Ovary (tissue), 9 donors: Measurements from ENCODE around the gene L3MBTL1. TPM values are rescaled to one million over a fixed set of nuclear protein-coding genes. Genes with fewer than 3 reads are reported as not detected.

Source experiments
- DNase-seq, 5 donors: peaks; one replicate each; pipeline ENCODE4 v3.0.0-alpha.2; 2019 to 2020
- H3K27ac ChIP-seq, 2 donors: fragments of 200-600 bp; one replicate each; pipeline versions ENCODE4 v1.5.1 to v1.8.0; 2019 to 2022
- H3K27me3 ChIP-seq: fragments of 200-600 bp; one replicate; pipeline ENCODE4 v1.8.0; 2022
- H3K36me3 ChIP-seq: fragments of 200-600 bp; sonication (generic); one replicate; pipeline ENCODE4 v1.5.1; 2019
- H3K4me1 ChIP-seq: one replicate; pipeline ENCODE4 v1.8.1; 2013; ENCODE audit warnings: mild to moderate bottlenecking, moderate library complexity; ENCODE audit not compliant: insufficient read depth
- H3K4me3 ChIP-seq: fragments of 200-600 bp; sonication (generic); one replicate; pipeline ENCODE4 v1.5.1; 2017
- H3K9me3 ChIP-seq, 2 donors: fragments of 200-600 bp in 1 of 2; sonication (generic) in 1 of 2; one replicate each; pipeline versions ENCODE4 v1.5.1 to v1.8.1; 2013 to 2019; ENCODE audit warnings: mild to moderate bottlenecking in 1 of 2, moderate library complexity in 1 of 2
- EP300 ChIP-seq: sonication (generic); formaldehyde crosslinking; IDR thresholded peaks from one replicate; pipeline ENCODE4 v1.6.1; 2017; ENCODE audit warnings: antibody characterized with exemption
- POLR2A ChIP-seq: fragments of 450-650 bp; IDR thresholded peaks from one replicate; pipeline ENCODE4 v1.6.1; 2017; ENCODE audit warnings: antibody characterized with exemption, mild to moderate bottlenecking, moderate library complexity
- WGBS, 3 donors: extraction: QIAGEN DNeasy Blood & Tissue Kit in 1 of 3; methylation state at CpG; one replicate each; pipeline versions ENCODE4 v1.1.5 to v1.1.7; 2013 to 2017; 5-methylcytosine and 5-hydroxymethylcytosine counted together
- intact Hi-C, 4 donors: fragments of 100-400 bp; cut with DNase I; formaldehyde crosslinking; loops; one replicate each; pipeline versions ENCODE4 v1.11.0 to v1.15.1; 2022 to 2023
- polyA plus RNA-seq, 2 donors: library from polyadenylated mRNA; stranded (reverse); fragments of 200-250 nt in 1 of 2; fragments of 350-450 nt in 1 of 2; fragmentation: Illumina TruSeq in 1 of 2; extraction: RNeasy Lipid Tissue Mini Kit (QIAGEN cat#74804) in 1 of 2; gene quantifications; one replicate each; pipeline ENCODE4 v1.2.3, GENCODE V29; 2013 to 2014
- total RNA-seq, 7 donors: library from RNA; depleted of rRNA in 2 of 7; stranded (reverse); fragments of >200 nt in 2 of 7; fragmentation: NEBNext Ultra II Directional in 3 of 7; extraction: Animal tissue kit (Norgen Biotek cat#: 25700) in 3 of 7; gene quantifications; one replicate each; pipeline versions ENCODE4 v1.1.0 to v1.2.4, GENCODE V29; 2016 to 2023
- TF ChIP-seq, protein P1 (sequence below), 3 donors: fragments of 450-650 bp in 2 of 3; fragments of 200-600 bp in 1 of 3; IDR thresholded peaks; one replicate each; pipeline versions ENCODE4 v1.5.1 to v1.8.0; 2016 to 2022; ENCODE audit warnings: antibody characterized with exemption in 3 of 3, mild to moderate bottlenecking in 1 of 3
- donor health status: DM: no; HTN: no; CAD: no; lungs with moderate emphysema.
- donor health status: DM: no; HTN: no; CAD: no.
- donor health status: Bipolar disorder and iron deficiency.
- donor health status: DM: yes; HTN: yes; CAD: no.
- donor health status: DM: no; HTN: no; CAD: no.
- donor health status: DM: yes; HTN: yes; CAD: no.

L3MBTL1 gene
- total and polyA plus RNA-seq, 9 donors, result 8.0 to 22.9 (median 15.7) TPM

- H3K4me1 ChIP-seq, result peaks cover 4% of the 10 kb centered on the region
- H3K27me3 ChIP-seq, result no peaks in the 10 kb centered on the region
- peak; percentile 96 to 99 (median 99) for DNase-seq
- TF ChIP-seq POLR2A, result no peak
- TF ChIP-seq EP300, result no peak
- TF ChIP-seq, protein P1, sequence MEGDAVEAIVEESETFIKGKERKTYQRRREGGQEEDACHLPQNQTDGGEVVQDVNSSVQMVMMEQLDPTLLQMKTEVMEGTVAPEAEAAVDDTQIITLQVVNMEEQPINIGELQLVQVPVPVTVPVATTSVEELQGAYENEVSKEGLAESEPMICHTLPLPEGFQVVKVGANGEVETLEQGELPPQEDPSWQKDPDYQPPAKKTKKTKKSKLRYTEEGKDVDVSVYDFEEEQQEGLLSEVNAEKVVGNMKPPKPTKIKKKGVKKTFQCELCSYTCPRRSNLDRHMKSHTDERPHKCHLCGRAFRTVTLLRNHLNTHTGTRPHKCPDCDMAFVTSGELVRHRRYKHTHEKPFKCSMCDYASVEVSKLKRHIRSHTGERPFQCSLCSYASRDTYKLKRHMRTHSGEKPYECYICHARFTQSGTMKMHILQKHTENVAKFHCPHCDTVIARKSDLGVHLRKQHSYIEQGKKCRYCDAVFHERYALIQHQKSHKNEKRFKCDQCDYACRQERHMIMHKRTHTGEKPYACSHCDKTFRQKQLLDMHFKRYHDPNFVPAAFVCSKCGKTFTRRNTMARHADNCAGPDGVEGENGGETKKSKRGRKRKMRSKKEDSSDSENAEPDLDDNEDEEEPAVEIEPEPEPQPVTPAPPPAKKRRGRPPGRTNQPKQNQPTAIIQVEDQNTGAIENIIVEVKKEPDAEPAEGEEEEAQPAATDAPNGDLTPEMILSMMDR (IDR thresholded peaks at IDR 0.05), result peak in 1 of 3 donors; percentile 27
- no peaks in the 10 kb centered on the region for H3K9me3 ChIP-seq
- H3K27ac ChIP-seq, result peak overlapping the region; percentile 37 to 71
- intact Hi-C loops, result no loop called here
- H3K36me3 ChIP-seq, result no peaks in the 10 kb centered on the region
- peak overlapping the region; percentile 58 for H3K4me3 ChIP-seq
- 41 to 60% (median 49%) methylated on average over 31 to 39 of the region's 39 CpGs for WGBS, 3 donors
Measured at GRCh38 chr20:43513931-43514647, 6.6 kb downstream of the L3MBTL1 start.

DNA sequence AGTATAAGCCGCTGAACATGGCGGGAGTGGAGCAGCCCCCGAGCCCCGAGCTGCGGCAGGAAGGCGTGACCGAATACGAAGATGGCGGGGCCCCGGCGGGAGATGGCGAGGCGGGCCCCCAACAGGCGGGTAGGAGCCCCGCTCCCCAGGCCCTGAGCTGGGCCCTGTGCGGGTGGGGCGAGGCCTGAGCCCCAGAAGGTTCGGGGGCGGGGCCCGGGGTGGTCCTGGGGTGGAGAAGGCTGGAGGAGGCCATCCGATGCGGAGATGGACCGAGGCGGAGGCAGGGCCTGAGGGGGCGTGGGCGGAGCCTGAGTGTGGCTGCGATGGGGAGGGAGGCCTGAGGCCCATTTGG lies 7.1 kb downstream of the L3MBTL1 start:
- Histone ChIP-seq H3K9me3 (no peaks in the 10 kb centered on the region), H3K27me3 (no peaks in the 10 kb centered on the region), H3K36me3 (no peaks in the 10 kb centered on the region), H3K4me1 (peaks cover 4% of the 10 kb centered on the region), H3K27ac (peak overlapping the region; percentile 37 to 71), H3K4me3 (peak overlapping the region; percentile 58)
- TF ChIP-seq, protein P1 (IDR thresholded peaks at IDR 0.05), result no peak
- no peak for TF ChIP-seq EP300
- no peak for TF ChIP-seq POLR2A
- peak in 2 of 5 donors; percentile 66 to 68 for DNase-seq
- WGBS, 3 donors, result 33 to 75% (median 46%) methylated on average over 26 to 27 of the region's 27 CpGs
- intact Hi-C loops, result no loop called here

GRCh38 chr20:43515628-43516027 lies 8.1 kb downstream of the L3MBTL1 start:
- peaks cover 4% of the 10 kb centered on the region for H3K4me1 ChIP-seq
- 75 to 87% (median 84%) methylated on average over 2 of the region's 2 CpGs for WGBS, 3 donors
- intact Hi-C loops, result no loop called here
- no peak for DNase-seq
- H3K27ac ChIP-seq, result no peak overlapping the region
- H3K9me3 ChIP-seq, result no peaks in the 10 kb centered on the region
- H3K4me3 ChIP-seq, result no peak overlapping the region
- no peaks in the 10 kb centered on the region for H3K27me3 ChIP-seq
- TF ChIP-seq, protein P1 (IDR thresholded peaks at IDR 0.05), result no peak
- no peak for TF ChIP-seq EP300
- TF ChIP-seq POLR2A, result no peak
- H3K36me3 ChIP-seq, result no peaks in the 10 kb centered on the region

GRCh38 chr20:43516251-43516824 lies 8.8 kb downstream of the L3MBTL1 start:
- 94 to 96% (median 95%) methylated on average over 1 of the region's 1 CpG for WGBS, 3 donors
- Histone ChIP-seq H3K27ac (no peak overlapping the region), H3K27me3 (no peaks in the 10 kb centered on the region), H3K4me1 (peaks cover 4% of the 10 kb centered on the region), H3K9me3 (no peaks in the 10 kb centered on the region), H3K4me3 (no peak overlapping the region), H3K36me3 (no peaks in the 10 kb centered on the region)
- TF ChIP-seq, protein P1 (IDR thresholded peaks at IDR 0.05), result no peak
- TF ChIP-seq POLR2A (no peak), EP300 (no peak)
- DNase-seq, result no peak
- intact Hi-C loops, result no loop called here
